GM10248 (cell line): Measurements from ENCODE around the gene CERS6.

Experiments
- CTCF ChIA-PET: fragments of 300-600 bp; sonication (Branson Sonifier 250); formaldehyde crosslinking; extraction: SDS; loops from one replicate; lab custom pipeline; 2021; ENCODE audit warnings: antibody characterized with exemption; lab: Yijun Ruan, JAX
- POLR2A ChIA-PET: fragments of 350-650 bp; sonication (Branson Sonifier 250); formaldehyde crosslinking; extraction: SDS; loops from one replicate; lab custom pipeline; 2020; ENCODE audit warnings: antibody characterized with exemption; lab: Yijun Ruan, JAX
- DNase-seq: peaks from one replicate; pipeline ENCODE4 v3.0.0; 2012; ENCODE audit errors: extremely low spot score
- TF ChIP-seq, protein P1 (sequence below): IDR thresholded peaks from 2 replicates; pipeline ENCODE4 v1.5.1; 2012; ENCODE audit warnings: mild to moderate bottlenecking, low read depth; ENCODE audit errors: extremely low read depth, missing control alignments, control extremely low read depth

Gene CERS6

GRCh38 chr2:168723275-168723899, 267.3 kb downstream of the CERS6 start:
- no peak for DNase-seq
- TF ChIP-seq, protein P1, sequence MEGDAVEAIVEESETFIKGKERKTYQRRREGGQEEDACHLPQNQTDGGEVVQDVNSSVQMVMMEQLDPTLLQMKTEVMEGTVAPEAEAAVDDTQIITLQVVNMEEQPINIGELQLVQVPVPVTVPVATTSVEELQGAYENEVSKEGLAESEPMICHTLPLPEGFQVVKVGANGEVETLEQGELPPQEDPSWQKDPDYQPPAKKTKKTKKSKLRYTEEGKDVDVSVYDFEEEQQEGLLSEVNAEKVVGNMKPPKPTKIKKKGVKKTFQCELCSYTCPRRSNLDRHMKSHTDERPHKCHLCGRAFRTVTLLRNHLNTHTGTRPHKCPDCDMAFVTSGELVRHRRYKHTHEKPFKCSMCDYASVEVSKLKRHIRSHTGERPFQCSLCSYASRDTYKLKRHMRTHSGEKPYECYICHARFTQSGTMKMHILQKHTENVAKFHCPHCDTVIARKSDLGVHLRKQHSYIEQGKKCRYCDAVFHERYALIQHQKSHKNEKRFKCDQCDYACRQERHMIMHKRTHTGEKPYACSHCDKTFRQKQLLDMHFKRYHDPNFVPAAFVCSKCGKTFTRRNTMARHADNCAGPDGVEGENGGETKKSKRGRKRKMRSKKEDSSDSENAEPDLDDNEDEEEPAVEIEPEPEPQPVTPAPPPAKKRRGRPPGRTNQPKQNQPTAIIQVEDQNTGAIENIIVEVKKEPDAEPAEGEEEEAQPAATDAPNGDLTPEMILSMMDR, result no peak
- ChIA-PET POLR2A (no interaction called here), CTCF (no interaction called here)

GRCh38 chr2:168726375-168726774, 270.3 kb downstream of the CERS6 start:
- ChIA-PET POLR2A (no interaction called here), CTCF (no interaction called here)
- DNase-seq, result no peak
- TF ChIP-seq, protein P1, result no peak

DNA sequence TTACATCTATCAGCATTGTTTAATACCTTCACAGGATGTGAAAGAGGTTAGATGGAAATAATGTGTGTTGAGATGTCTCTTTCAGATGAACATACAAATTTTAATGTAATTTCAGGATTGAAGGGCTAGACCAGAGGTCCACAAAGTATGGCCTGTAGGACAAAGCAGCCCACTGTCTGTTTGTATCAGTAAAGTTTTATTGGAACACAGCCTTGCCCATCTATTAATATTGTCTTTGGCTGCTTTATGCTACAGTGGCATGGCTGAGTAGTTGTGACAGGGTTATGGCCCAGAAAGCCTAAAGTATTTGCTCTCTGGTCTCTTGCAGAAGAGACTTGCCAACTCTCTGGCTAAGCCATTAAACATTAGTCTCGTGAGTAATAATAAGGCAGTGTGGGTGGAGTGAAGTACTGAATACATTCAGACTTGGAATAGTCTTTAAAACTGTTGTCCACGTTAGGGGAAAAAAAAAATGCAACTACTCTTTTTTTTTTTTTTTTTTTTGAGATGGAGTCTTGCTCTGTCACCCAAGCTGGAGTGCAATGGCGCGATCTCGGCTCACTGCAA, 271.9 kb downstream of the CERS6 start:
- TF ChIP-seq, protein P1, result no peak
- DNase-seq, result no peak
- POLR2A ChIA-PET, result no interaction called here
- CTCF ChIA-PET, result no interaction called here

DNA sequence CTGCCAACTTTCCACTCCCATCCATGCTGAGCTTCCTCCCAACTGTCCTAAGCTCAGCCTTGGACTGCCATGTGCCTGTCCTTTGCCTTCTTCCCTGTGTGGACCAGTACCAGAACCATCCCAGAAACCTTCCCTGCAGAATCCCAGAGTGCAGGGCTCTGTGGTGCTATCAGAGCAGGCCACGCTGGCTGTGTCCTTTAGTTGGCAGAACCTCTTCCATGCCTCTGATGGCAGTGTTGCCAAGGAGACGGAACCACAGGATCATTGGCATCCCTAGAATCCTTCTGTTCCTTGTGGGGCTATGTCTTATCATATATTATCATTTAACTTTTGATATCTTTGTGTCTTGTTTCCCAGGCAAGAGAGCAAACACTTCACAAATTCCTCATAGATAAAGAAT, 273.4 kb downstream of the CERS6 start:
- ChIA-PET CTCF (no interaction called here), POLR2A (no interaction called here)
- TF ChIP-seq, protein P1, result no peak
- no peak for DNase-seq

DNA sequence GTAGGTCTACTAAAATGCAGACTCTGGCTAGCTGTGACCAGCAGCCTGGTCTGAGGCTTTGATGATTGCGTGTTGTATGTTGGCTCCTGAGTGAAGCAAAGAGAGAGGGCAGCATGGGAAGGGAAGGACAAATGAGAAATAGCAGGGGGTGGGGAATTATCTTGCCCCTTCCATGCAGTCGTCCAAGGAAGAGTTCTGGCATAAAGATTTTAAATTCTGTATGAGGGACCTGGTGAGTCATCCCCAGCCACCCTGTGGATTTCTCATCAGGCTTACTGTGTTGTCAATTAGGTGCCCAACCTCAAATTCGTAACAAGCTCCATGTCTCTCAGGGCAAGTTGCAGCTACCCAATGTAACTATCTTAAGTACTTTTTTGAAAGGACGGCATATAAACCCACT, 274.3 kb downstream of the CERS6 start:
- POLR2A ChIA-PET, result no interaction called here
- CTCF ChIA-PET, result no interaction called here
- DNase-seq, result no peak
- TF ChIP-seq, protein P1, result no peak

- POLR2A ChIA-PET, result no interaction called here
- TF ChIP-seq, protein P1, result no peak
- CTCF ChIA-PET, result no interaction called here
- DNase-seq, result no peak
These were observed 274.9 kb downstream of the CERS6 start for GRCh38 chr2:168731002-168731401.
